Activated B cell treated with CpG ODN at 0.5 μM for 24 hours (primary cell): ENCODE results near the gene TCAP. TPM values are rescaled to one million over a fixed set of nuclear protein-coding genes. Genes with fewer than 3 reads are reported as not detected.

ENCODE experiments used
- ATAC-seq: fragments of 200-7000 bp; cut with Tn5 transposase; one replicate; pipeline ENCODE4 v1.10.0; 2021; ENCODE audit warnings: low read depth, mild to moderate bottlenecking, moderate library complexity
- CTCF ChIA-PET: fragments of 350-600 bp; sonication (Branson Sonifier 250); formaldehyde crosslinking; loops from one replicate; lab custom pipeline; 2021; ENCODE audit warnings: antibody characterized with exemption; lab: Charles Lee
- POLR2A ChIA-PET: fragments of 350-600 bp; sonication (Branson Sonifier 250); formaldehyde crosslinking; loops from one replicate; lab custom pipeline; 2021; ENCODE audit warnings: antibody characterized with exemption; lab: Charles Lee
- DNase-seq: peaks from one replicate; pipeline ENCODE4 v3.0.0; 2022
- H3K27ac Mint-ChIP-seq: one replicate; pipeline ENCODE4 v1.8.0; 2020; ENCODE audit warnings: mixed read lengths
- H3K27me3 Mint-ChIP-seq: one replicate; pipeline ENCODE4 v1.8.0; 2021; ENCODE audit warnings: mixed read lengths
- H3K36me3 Mint-ChIP-seq: one replicate; pipeline ENCODE4 v1.8.0; 2021; ENCODE audit warnings: low read depth, mixed read lengths
- H3K4me1 Mint-ChIP-seq: one replicate; pipeline ENCODE4 v1.8.0; 2021; ENCODE audit warnings: mixed read lengths
- H3K4me3 Mint-ChIP-seq: one replicate; pipeline ENCODE4 v1.8.0; 2020; ENCODE audit warnings: mild to moderate bottlenecking, mixed read lengths
- H3K9me3 Mint-ChIP-seq: one replicate; pipeline ENCODE4 v1.8.0; 2020; ENCODE audit warnings: mixed read lengths
- intact Hi-C: fragments of 100-400 bp; cut with micrococcal nuclease; formaldehyde crosslinking; loops from one replicate; pipeline ENCODE4 v1.15.1; 2024
- total RNA-seq: library from RNA; stranded (reverse); gene quantifications from 2 replicates; pipeline ENCODE4 v1.2.3, GENCODE V29; 2022
- TF ChIP-seq, protein P1 (sequence below): fragments of 200-600 bp; IDR thresholded peaks from one replicate; pipeline ENCODE4 v1.8.0; 2022; ENCODE audit warnings: antibody characterized with exemption, mild to moderate bottlenecking

The TCAP gene
- total RNA-seq, 1 donor from 2014 or later, result 2.3 TPM

GRCh38 chr17:39699818-39700147, 34.6 kb downstream of the TCAP start, which contains the start of gene ERBB2:
Gene ERBB2 (plus strand): TSS chr17:39700064. CDS start chr17:39700239, 175 bp downstream.
- Mint-ChIP-seq H3K27ac (no peak within 1 kb of the TSS), H3K36me3 (peaks cover 2% of the 10 kb centered on the region), H3K27me3 (peaks cover 30% of the 10 kb centered on the region), H3K4me1 (peaks cover 14% of the 10 kb centered on the region), H3K4me3 (peak within 1 kb of the TSS; percentile 6), H3K9me3 (no peaks in the 10 kb centered on the region)
- POLR2A ChIA-PET, result no interaction called here
- no peak for DNase-seq
- CTCF ChIA-PET, result no interaction called here
- no peak for ATAC-seq
- TF ChIP-seq, protein P1, sequence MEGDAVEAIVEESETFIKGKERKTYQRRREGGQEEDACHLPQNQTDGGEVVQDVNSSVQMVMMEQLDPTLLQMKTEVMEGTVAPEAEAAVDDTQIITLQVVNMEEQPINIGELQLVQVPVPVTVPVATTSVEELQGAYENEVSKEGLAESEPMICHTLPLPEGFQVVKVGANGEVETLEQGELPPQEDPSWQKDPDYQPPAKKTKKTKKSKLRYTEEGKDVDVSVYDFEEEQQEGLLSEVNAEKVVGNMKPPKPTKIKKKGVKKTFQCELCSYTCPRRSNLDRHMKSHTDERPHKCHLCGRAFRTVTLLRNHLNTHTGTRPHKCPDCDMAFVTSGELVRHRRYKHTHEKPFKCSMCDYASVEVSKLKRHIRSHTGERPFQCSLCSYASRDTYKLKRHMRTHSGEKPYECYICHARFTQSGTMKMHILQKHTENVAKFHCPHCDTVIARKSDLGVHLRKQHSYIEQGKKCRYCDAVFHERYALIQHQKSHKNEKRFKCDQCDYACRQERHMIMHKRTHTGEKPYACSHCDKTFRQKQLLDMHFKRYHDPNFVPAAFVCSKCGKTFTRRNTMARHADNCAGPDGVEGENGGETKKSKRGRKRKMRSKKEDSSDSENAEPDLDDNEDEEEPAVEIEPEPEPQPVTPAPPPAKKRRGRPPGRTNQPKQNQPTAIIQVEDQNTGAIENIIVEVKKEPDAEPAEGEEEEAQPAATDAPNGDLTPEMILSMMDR, result no peak
- intact Hi-C loops, result no loop called here

DNA sequence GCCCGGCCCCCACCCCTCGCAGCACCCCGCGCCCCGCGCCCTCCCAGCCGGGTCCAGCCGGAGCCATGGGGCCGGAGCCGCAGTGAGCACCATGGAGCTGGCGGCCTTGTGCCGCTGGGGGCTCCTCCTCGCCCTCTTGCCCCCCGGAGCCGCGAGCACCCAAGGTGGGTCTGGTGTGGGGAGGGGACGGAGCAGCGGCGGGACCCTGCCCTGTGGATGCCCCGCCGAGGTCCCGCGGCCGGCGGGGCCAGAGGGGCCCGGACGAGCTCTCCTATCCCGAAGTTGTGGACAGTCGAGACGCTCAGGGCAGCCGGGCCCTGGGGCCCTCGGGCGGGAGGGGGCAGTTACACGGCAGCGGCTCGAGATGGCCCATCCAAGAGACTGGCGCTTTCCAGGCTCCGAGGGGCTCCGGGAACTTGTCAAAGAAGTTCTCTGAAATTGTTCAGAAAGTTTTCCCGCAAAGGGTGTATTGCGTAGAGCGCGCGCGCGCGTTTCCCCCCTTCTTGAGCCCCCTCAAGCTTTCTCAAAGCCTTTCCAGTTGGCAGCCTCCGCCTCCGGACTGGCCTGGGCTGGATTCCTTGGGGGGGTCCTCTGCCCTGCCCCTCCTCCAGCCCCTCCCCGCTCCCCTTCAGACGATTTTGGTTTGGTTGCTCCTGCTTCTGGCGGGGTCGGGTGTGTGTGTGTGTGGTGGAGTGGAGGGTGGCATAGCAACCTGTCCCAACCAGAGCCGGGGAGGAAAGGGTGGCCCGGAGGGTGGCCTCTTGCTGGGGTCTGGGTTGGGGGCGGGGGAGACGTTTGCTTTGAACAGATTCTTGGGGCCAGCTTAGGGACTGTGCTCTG, 35.2 kb downstream of the TCAP start:
- no peaks in the 10 kb centered on the region for H3K9me3 Mint-ChIP-seq
- no peak overlapping the region for H3K4me3 Mint-ChIP-seq
- H3K27ac Mint-ChIP-seq, result no peak overlapping the region
- TF ChIP-seq, protein P1, result no peak
- ChIA-PET POLR2A (interaction anchor here (0.5 to 0.6 kb wide), 2 partner anchors 12 to 97 kb away, joined by 3 read pairs; partner anchors contain the start of gene PGAP3), CTCF (interaction anchor here (1.2 kb wide), 1 partner anchor 47 kb away, joined by 3 read pairs; no protein-coding TSS in a partner anchor)
- intact Hi-C loops, result no loop called here
- H3K4me1 Mint-ChIP-seq, result peaks cover 14% of the 10 kb centered on the region
- ATAC-seq, result no peak
- no peak for DNase-seq
- peaks cover 2% of the 10 kb centered on the region for H3K36me3 Mint-ChIP-seq
- peaks cover 30% of the 10 kb centered on the region for H3K27me3 Mint-ChIP-seq

- H3K9me3 Mint-ChIP-seq, result no peaks in the 10 kb centered on the region
- H3K27me3 Mint-ChIP-seq, result peaks cover 30% of the 10 kb centered on the region
- DNase-seq (no peak), ATAC-seq (no peak)
- POLR2A ChIA-PET, result interaction anchor here (0.5 to 0.6 kb wide), 2 partner anchors 13 to 96 kb away, joined by 3 read pairs; partner anchors contain the start of gene PGAP3
- H3K27ac Mint-ChIP-seq, result no peak overlapping the region
- intact Hi-C loops, result no loop called here
- TF ChIP-seq, protein P1, result no peak
- H3K36me3 Mint-ChIP-seq, result no peaks in the 10 kb centered on the region
- H3K4me3 Mint-ChIP-seq, result no peak overlapping the region
- CTCF ChIA-PET, result interaction anchor here (1.2 kb wide), 1 partner anchor 48 kb away, joined by 3 read pairs; no protein-coding TSS in a partner anchor
- H3K4me1 Mint-ChIP-seq, result peaks cover 14% of the 10 kb centered on the region
Observed at GRCh38 chr17:39701012-39701783, 36.0 kb downstream of the TCAP start.

- no peak for ATAC-seq
- POLR2A ChIA-PET, result no interaction called here
- no peak for DNase-seq
- no peak overlapping the region for H3K27ac Mint-ChIP-seq
- H3K4me3 Mint-ChIP-seq, result no peak overlapping the region
- no peaks in the 10 kb centered on the region for H3K9me3 Mint-ChIP-seq
- TF ChIP-seq, protein P1, result no peak
- H3K36me3 Mint-ChIP-seq, result no peaks in the 10 kb centered on the region
- intact Hi-C loops, result no loop called here
- CTCF ChIA-PET, result interaction anchor here (1.2 kb wide), 1 partner anchor 49 kb away, joined by 3 read pairs; no protein-coding TSS in a partner anchor
- peaks cover 17% of the 10 kb centered on the region for H3K4me1 Mint-ChIP-seq
- peaks cover 30% of the 10 kb centered on the region for H3K27me3 Mint-ChIP-seq
Observed at GRCh38 chr17:39701784-39702422, 36.8 kb downstream of the TCAP start.
